Lung microvascular endothelial cell (primary cell): Measurements from ENCODE around the gene PARN. TPM values are rescaled to one million over a fixed set of nuclear protein-coding genes. Genes with fewer than 3 reads are reported as not detected.
"Not testable (repeated sequence)": the region's sequence is repeated elsewhere in the genome, so short reads cannot be mapped to it uniquely, and the experiment has no call there.

Experiments used
- DNase-seq, 2 donors: peaks; one replicate each; pipeline versions ENCODE4 v3.0.0 to v3.0.0-alpha.2; 2010; ENCODE audit warnings: low read depth in 2 of 2
- total RNA-seq: library from RNA; depleted of rRNA; stranded (reverse); fragments of >200 nt; gene quantifications from 2 replicates; pipeline ENCODE4 v1.2.1, GENCODE V29; 2014

Gene PARN
- total RNA-seq, 1 donor from 2014 or later, result 17.9 TPM

DNA sequence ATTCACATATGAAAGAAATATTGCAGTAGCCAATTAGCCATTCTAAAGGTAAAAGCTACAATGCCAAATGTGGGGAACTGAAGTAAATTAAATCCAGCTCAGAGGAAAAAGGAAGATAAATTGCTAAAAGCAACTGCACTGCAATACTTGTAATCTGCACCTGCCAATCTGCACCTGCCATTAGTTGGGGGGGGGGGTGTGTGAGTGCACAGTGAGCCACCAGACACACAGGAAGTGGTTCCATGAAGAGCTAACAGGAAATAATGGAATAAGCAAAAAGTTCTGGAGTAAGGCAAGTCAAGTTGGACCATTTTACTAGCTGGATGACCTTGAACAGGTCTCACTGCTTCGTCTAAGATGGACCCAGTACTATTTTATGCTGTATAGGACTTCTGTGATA is 191.8 kb downstream of the PARN start:
- DNase-seq, result no peak

DNA sequence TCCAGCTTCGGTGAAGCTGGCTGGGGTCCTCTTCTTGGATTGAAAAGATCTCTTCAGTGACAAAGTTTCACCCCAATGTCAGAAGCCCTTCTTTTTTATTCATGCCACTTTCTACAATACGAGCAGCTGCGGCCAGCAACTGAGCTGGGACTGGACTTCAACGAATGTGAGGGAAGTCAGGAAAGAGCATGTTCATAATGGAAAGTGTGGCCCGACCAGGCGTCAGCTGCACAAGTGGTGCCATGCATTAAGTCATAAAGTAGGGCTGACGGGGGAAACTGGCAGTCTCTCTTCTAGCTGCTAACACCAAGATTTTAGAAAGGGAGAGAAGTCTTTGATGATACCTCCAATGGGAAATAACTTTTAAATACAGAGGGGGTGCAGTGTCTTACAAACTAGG is 192.6 kb downstream of the PARN start:
- no peak for DNase-seq

DNA sequence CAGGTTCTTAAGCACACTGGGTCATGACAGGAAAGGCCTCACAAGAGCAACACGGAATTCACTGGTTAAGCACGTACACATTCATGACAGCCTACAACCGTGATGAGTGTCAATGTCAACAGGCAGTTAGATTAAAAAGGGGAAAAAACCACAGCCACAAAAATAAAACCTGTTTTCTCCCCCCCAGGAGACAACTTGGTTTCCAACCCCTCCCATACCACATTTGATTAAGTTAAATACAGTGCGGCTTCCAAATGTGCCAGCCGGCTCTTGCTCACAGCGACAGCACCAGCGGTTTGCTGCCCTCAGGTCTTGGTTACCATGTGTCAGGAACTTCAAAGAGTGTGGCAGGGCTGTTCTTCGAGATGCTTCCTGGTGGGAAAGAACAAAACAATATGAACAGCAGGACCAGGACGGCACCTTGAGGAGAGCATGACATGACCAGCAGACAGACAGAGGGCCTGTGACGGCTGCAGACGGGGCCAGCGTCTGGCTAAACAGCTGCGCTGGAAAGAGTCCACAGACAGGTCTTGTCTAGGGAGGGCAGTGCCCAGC is 193.6 kb downstream of the PARN start:
- DNase-seq, result no peak

DNA sequence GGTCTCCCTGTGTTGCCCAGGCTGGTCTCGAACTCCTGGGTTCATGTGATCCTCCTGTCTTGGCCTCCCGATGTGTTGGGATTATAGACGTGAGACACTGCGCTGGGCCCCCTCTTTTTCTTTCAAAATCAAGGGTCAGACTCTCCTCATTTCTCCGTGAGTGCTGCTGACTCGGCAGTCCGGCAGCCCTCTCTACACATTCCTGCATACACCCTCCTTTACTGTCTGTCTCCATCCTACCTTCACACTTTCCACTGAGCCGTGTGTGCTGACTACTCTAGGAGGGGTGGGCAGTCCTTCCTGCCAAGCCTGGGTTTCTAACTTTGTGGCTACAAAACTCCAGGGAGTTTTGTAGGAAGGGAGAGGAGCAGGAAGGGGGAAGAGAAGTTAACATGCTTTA is 195.2 kb downstream of the PARN start:
- DNase-seq, result no peak

DNA sequence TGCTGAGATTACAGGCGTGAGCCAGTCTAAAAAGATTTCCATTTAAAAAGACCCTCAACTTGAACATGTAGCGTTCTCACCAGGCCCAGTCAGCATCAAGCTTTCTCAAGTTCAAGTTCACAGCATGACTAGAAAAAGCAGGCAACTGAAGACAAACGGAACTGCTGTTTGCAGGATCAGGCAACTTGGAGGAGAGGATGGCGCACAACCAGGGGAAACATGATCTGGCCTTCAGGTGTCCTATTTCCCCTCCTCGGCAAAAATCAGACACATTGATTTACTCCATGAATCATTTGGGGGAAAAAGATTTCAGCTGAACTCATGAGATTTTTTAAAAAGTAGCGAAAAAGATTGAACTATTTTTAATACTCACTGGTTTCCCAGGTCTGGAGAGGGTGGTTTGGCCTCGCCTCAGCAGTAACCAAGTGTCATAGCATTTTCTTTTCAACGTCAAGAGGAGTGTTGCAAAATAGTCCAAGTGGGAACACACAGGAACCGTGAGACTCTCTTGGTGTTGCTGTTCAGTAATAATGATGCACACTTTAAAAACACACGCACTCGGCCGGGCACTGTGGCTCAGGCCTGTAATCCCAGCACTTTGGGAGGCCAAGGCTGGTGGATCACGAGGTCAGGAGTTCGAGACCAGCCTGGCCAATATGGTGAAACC is 201.0 kb downstream of the PARN start:
- not testable (repeated sequence) for DNase-seq

DNA sequence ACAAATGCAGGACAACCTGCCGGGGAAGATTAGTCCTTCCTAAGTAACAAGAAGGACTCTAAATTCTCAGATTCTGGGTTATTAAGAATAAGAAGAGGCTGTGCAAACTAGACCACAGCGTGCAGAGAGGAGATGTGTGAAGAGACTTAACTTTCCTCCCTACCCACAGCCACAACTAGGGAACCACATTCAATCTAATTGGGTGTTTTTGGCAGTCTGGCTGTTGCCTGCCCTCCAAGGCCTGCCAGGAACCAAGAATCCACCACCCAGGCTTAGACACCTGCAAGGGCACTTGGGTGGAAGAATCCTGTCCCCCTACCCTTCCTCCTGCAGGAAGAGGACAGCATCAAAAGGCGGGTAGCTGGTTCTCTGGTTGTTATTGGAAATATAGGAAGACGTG is 202.0 kb downstream of the PARN start:
- no peak for DNase-seq

DNA sequence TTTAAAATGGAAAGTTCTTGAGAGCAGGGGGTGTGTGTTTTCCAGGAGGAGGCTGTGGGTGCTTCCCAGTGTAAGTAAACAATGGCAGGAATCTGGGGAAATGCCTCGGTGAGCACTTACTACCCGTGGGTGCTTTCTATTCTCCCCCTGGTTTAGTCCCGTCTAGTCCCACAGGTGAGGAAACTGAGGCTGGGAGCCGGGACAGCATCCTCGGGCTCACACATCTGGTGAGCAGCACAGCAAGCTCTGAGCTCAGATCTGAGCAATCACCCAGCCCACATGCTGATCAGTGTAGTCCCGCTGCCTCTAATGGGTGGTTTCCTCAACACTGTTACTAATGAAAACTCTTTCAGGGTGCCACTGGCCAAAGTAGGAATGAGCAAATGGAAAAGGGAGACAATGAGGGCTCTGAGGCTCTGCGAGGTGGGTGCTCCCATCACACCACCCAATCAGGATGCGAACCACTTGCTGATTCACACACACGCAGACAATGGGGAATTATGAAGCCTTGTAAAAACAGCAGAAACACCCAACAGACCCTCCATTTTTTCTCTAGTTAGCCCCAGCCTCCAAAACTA is 202.6 kb downstream of the PARN start:
- DNase-seq, result no peak

DNA sequence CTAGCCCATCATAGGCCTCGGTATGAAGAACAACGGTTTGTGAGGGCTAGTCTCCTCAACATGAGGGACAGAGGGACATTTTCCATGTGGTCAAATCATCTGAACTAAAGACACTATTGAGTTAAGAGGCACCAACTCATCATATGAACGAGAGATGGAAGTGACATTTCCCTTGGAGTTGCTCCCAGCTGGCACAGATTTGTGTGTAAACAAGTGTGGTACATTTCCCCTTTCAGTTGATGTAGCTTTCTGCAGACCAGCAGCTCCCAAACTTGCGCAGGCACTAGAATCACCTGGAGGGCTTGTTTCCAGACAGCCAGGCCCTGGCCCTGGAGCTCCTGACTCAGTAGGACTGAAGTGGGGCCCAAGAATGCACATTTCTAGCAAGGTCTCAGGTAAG is 205.5 kb downstream of the PARN start:
- DNase-seq, result no peak

DNA sequence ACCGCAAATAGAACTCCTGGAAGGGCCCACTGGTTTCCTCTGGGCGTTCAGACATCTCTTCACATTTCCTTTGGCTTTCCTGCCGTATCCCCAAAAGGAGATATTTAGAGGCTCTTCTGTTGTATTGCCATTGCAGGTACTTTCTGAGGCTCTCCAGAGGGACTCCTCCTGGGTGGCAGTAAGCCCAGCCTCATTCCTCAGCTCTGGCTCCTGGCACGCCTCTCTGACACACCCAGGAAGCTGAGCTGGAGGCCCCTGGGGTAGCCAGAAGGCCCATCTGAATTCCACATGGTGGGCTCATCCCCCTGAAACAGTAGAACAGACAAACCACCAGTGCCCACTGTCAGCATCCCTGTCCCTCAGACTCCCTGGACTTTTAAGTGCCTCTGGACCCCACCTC is 206.7 kb downstream of the PARN start:
- no peak for DNase-seq

DNA sequence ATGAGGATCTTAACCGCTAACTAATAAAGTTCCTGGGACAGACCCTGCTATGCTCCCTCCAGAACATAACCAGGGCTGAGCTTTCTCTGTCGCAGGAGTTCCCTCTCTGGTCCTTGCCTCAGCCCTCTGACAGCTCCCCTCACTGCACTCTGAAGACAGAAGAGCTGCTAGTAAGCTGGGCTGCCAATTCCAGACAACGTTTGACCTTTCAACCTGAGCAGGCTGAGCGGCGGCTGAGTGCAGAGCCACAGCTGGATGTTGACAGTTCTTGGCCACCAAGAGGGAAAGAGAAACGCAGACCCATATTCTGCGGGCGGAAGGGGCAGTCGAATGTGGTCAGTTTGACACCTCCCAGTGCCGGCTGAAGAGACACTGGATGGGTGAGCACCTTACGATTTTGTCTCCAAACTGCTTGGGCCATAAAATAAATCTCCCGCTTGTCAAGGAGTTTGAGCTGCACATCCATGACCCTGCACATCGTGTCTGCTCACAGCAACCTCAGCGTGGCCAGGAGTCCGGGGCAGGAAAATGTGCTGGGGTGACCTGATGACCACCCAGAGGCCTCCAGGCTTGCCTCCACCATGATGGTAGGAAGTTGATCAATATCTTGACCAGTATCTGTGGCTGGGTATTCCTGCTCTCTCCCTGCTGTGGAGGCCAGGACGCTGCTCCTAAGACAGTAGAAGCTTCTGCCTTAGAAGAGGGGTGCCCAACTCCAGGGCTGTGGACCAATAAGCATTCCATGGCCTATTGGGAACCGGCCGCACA is 209.2 kb downstream of the PARN start:
- DNase-seq, result no peak

DNA sequence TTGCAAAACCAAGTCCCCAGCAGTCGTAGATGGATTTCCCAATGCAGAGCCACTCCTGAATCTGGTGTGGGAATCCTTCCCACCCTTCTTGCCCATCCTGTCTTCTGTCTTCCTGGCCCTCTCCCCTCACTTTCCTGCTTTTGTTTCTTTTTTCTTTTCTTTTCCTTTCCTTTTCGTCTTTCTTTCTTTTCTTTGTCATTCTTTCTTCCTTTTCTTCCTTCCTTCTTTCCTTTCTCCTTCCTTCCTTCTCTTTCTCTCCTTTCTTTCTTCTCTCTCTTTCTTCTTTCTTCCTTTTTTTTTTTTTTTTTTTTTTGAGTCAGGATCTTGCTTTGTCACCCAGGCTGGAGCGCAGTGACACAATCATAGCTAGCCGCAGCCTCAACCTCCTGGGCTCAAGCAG is 209.8 kb downstream of the PARN start:
- DNase-seq, result not testable (repeated sequence)

DNA sequence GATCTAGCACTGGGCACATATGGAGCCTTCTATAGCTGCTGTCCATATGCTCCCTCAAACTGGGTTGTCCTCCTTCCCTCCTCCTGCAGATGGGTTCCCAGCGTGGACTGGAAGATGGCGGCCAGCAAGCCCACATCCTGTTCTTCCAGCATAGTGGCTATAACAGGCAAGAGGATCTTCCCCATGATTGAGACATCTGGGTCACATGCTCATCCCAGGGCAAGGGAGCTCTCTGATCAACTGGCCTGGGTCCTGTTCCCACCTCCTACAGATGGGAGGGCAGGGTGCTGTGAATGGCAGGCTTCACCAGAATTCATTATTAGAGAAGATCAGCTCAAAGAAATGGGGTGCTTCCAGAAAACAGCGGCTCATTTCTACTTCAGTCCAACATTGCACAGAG is 210.2 kb downstream of the PARN start:
- DNase-seq, result no peak

DNA sequence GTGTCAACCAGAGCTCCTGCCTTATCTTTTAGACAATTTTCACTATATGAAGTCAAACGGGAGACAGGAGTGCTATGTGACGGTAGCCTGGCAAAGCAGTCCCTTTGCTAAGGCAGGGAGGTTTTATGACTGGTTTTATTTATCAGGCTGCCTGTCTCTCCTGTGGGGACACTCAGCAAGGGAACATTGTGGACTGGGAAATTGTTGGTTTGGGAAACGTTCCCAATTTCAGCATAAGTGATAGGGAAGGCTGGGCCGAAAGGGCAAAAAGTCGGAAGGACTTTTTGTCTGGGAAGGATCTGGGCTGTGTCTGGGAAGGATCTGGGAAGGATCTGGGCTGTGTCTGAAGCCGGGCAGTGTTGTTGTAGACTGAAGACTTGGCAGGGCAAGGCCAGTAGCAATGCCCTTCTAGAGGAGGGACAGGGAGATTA is 211.2 kb downstream of the PARN start:
- no peak for DNase-seq

DNA sequence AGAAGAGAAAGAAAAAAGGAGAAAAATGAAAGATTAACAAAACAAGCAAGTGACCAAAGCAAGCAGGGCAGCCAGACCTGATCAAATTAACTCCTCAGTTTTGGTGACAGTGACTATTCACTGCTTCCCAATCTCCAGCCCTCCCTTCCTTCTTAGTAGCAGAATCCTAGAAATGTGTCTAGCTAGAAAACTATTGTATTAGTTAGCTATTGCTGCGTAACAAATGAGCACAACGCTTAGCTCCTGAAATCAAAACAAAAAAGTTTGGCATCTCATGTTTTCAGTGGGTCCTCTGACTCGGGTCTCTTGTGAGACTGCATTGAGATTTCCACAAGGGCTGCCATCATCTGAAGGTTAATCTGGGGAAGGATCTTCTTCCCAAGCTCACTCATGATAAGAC is 213.9 kb downstream of the PARN start:
- DNase-seq, result no peak

DNA sequence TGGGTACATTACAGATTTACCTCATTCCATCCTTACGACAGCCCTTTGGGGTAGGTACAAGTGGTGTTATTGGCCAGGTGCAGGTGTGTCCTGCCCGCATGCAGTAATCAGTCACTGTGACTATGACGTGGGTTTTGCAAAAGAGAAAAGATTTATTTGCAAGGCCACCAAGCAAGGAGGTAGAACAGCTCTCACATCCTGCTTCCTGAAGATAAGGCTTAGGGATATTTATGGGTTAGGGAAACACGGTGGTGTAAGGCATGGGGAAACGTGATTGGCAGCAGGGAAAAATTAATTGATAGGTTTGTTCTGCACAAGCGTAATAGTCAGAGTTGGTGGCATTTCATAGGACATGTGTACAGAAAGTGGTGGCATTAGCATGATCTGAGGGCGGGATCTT is 214.8 kb downstream of the PARN start:
- peak in 1 of 2 donors; percentile 34 for DNase-seq

DNA sequence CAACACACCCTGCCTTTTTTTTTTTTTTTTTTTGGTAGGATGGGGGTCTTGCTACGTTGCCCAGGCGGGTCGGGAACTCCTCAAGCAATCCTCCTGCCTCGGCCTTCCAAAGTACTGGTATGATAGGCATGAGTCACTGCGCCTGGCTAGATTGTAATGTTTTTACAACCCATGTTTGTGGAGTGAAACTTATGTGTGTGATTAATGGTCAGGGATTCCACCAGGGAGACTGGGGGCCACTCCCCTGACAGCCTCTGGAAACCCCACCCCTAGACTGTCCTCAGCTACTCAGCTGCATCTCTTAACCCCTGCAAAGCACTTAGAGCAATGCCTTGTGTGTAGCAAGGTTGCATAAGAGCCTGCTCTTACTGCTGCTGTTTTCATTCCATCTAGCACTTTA is 220.5 kb downstream of the PARN start:
- peak in 1 of 2 donors; percentile 21 for DNase-seq

DNA sequence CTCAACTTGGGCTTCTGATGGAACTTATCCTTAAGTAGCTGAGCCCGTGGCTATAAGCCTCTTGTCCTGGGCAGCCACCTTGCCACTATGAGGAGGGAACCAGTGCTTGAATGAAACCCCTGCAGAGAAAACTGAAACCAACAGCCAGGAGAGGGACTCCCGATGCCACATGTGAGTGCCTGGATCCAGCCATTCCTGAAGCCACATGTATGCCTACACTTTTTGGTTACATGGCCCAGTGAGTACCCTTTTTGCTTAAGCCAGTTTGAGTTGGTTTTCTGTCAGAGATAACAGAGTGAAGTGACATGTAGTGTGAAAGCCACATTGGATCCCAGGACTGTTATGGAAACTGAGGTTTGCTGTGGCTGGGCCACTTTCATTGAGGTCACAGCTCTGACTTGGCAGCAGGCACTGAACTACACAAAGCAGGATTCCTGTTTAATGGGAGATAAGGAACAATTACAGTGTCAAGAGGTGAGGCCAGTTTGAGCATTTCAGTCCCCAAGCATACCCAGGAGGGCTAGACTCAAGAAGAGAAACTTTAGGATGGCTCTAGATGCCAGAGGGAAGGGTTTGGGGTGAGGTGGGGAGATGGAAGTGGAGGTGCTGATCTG is 222.2 kb downstream of the PARN start:
- DNase-seq, result no peak

DNA sequence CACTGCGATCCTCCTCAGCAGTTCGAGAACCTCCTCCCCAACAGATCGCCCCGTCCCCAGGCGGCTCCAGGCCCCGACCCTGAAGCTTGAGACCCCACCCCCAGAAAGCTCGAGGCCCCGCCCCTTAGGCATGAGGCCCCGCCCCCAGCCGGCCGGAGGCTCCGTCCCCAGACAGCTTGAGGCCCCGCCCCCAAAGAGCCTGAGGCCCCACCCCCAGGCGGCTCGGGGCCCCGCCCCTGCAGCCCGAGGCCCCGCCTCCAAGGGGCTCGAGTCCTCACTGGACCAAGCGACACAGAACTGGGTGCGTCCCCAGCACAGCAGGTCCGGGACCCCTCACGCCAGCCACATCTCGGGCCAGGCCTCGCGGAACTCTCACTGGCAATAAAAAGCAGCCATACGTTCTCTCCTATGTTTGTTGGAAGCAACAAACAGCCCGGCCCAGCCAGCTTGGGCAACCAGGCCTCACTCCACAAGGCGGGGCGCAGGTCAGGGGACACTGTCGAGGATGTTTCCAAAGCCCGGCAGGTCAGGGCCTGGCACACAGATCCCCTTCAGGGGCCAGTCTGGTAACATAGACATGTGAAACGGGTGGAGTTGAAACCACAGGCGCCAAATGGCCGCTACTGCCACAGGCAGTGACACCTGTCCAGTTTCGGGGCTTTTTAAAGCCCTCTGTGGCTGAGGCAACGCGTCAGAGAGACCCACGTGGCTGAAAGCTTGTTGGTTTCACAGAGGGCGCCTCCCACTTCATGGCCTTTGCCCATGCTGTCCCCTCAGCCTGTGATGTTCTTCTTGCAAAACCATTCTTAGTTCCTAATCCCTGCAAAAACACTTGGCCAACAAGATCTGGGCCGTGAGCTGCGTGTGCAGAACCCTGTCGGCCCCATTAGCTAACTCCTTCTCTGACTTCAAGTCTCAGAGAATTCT is 224.2 kb downstream of the PARN start:
- DNase-seq, result peak in 1 of 2 donors; percentile 21

DNA sequence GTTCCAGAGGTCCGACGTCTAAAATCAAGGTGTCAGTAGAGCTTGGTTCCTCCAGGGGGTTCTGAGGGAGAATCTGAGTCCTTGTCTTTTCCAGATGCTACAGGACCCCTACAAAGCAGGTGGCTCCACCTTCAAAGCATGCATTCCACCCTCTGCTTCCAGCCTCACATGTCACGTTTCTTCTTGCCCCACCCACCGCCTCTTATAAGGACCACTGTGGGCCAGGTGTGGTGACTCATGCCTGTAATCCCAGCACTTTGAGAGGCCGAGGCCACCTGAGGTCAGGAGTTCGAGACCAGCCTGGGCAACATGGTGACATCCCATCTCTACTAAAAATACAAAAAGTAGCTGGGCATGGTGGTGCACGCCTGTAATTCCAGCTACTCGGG is 227.1 kb downstream of the PARN start:
- DNase-seq, result not testable (repeated sequence)

DNA sequence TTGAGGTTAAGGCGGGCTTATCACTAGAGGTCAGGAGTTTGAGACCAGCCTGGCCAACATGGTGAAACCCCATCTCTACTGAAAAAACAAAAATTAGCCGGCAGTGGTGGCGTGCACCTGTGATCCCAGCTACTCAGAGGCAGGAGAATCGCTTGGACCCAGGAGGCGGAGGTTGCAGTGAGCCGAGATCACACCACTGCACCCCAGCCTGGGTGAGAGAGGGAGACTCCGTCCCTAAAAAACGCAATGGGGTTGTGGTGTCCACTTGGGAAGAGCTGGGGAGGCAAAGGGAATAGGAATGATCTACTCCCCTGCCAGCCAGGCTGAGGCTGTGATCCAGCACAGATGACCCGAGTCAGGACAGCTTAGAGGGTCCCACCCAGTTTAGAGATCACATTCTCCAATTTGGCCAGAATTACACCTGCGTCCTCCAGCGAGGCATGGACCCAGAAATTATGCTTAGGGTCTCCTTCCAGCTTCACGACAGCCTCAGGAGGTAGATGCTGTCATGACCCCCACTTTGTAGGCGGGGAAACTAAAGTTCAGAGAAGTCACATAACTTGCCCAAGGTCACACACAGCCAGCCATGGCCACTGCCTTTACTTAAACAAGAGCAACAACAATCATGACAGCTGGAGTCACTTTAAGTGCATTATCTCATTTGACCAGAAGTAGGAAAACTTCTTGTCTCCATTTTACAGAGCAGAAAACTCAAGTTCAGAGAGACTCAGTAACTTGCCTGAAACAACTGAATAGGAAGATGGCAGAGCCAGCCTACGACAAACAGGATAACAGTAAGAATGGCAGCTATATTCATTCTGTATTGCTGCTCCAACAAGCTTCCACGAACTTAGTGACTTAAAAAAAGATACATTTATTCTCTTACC is 227.7 kb downstream of the PARN start:
- DNase-seq, result not testable (repeated sequence)
